NCI-H345 treated with DMSO at 0.1 percent for 48 hours (cell line): ENCODE measurements around the gene NT5C1A.

ENCODE experiments used
- DNase-seq: peaks from one replicate; lab custom pipeline; 2025; ENCODE audit not compliant: unreplicated experiment; lab: John Stamatoyannopoulos, UW

NT5C1A gene

DNA sequence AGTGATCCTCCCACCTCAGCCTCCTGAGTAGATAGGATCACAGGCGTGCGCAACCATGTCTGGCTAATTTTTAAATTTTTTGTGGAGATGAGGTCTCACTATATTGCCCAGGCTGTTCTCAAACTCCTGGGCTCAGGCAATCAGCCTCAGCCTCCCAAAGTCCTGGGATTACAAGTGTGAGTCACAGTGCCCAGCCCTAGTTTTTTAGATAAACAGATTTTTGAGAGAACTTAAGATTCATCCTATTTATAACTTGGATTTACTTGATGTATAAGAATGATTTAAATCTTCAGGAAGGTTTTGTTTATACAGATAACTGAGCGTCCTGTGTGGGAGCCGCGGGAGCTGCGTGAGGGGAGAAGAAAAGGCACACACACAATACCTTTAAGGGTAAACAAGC is 58.7 kb downstream of the NT5C1A start:
- no peak for DNase-seq

DNA sequence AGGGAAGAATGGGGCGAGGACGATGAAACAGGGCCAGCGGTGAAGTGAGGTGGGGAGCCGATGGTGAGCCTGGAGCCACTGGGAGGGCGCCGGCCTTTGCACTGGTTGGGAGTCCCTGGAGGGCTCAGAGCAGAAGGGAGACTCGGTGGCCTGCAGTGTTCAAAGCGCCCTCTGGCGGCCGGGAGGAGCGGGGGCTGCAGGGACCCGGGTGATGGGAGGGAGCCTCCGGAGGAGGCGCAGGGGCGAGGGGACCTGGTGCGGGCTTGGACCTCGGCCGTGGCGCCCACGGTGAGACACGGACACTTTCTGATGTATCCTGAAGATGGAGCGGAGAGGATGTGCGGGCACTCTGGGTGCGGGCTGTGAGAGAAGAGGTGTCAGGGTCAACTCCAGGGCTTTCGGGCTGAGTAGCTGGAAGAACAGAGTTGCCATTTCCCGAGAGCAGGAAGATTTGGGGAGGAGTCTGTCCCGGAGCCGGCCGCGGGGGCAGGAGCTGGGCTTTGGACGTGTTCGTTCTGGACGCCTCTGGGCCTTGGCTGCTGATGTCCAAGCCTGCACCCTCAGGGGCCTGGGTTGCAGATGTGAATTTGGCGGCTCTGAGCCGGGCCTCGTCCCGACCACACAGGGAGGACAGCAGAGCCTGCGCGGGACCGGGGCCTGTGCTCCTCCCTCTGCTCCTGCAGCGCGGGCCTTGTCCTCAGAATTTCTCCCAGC is 62.1 kb downstream of the NT5C1A start:
- DNase-seq = no peak
